Tibial nerve (tissue), 4 donors: Measurements from ENCODE around the gene RAB3C.

ENCODE experiments used
- CTCF ChIP-seq, 5 experiments: fragments of 200-600 bp in 3 of 5; fragments of 450-650 bp in 2 of 5; sonication (generic) in 3 of 5; IDR thresholded peaks; one replicate each; pipeline ENCODE4 v1.5.1; 2016 to 2019; ENCODE audit warnings: antibody characterized with exemption in 5 of 5, mild to moderate bottlenecking in 3 of 5, moderate library complexity in 2 of 5
- EP300 ChIP-seq, 2 donors: sonication (generic); formaldehyde crosslinking; IDR thresholded peaks; one replicate each; pipeline ENCODE4 v1.6.1; 2017; ENCODE audit warnings: antibody characterized with exemption in 2 of 2, mild to moderate bottlenecking in 1 of 2

GRCh38 chr5:58803056-58803455, 220.2 kb downstream of the RAB3C start:
- no peak for TF ChIP-seq CTCF (IDR thresholded peaks at IDR 0.05)
- TF ChIP-seq EP300 (IDR thresholded peaks at IDR 0.05) = no peak
